ENCODE results near the gene TUB. TPM values are rescaled to one million over a fixed set of nuclear protein-coding genes. Genes with fewer than 3 reads are reported as not detected.

TUB gene
- total and polyA plus RNA-seq, 2 of the 13 experiments (the other 11 are each of a cell fraction or from before 2014, with no cell fraction given) = 4.3 to 5.6 TPM

- Histone ChIP-seq H3K27me3 (ENCODE audit: control insufficient read depth in 1 of 2, insufficient read depth in 2 of 2, low read length in 2 of 2) (peaks cover 0 to 3% of the 10 kb centered on the region in 2 experiments; a peak in 2 of 5 replicates), H3K4me3 (replicated peaks in 1 of 3; ENCODE audit: insufficient read depth in 1 of 3, low read depth in 2 of 3, low read length in 3 of 3) (no peak overlapping the region), H3K4me1 (ENCODE audit: insufficient read depth, low read length) (no peaks in the 10 kb centered on the region), H3K4me2 (ENCODE audit: low read depth, low read length) (no peak overlapping the region), H3K9ac (ENCODE audit: insufficient read depth, low read depth, low read length) (no peak overlapping the region), H3K36me3 (replicated peaks in 1 of 2; ENCODE audit: control insufficient read depth in 1 of 2, insufficient read depth in 2 of 2, low read length in 2 of 2) (no peaks in the 10 kb centered on the region), H3K9me3 (ENCODE audit: low read length) (no peaks in the 10 kb centered on the region), H3K27ac (ENCODE audit: extremely low read length, insufficient read depth, low read length) (no peak overlapping the region), H3K79me2 (ENCODE audit: insufficient read depth, low read length) (no peaks in the 10 kb centered on the region), H4K20me1 (ENCODE audit: insufficient read depth, low read length) (no peaks in the 10 kb centered on the region), H2AFZ (ENCODE audit: low read length) (no peak overlapping the region)
- FAIRE-seq = no peak
- in situ Hi-C loops (cut with HindIII; ENCODE audit: extremely low pct_ligation_motif_present, low pct_unique_long_range_greater_than_20kb) = no loop called here
- no peak; the same call in 2 of the 3 replicates for ATAC-seq
- ChIA-PET POLR2A (no interaction called here), CTCF (ENCODE audit: low intra/inter-chr PET ratio, low total read pairs) (no interaction called here)
- WGBS (ENCODE audit: low lambda C conversion rate) = 36% methylated on average over 9 of the region's 12 CpGs
- BruUV-seq (replicated peaks) = no TSS peak
- intact Hi-C loops (cut with micrococcal nuclease; ENCODE audit: unreplicated experiment) = no loop called here
- DNase-seq (ENCODE audit: low spot score) = no peak
- TF ChIP-seq SCMH1 (CRISPR knock-in tag; IDR thresholded peaks at IDR 0.05; ENCODE audit: borderline replicate concordance) = no peak
- TF ChIP-seq ZFP62 (CRISPR knock-in tag; IDR thresholded peaks at IDR 0.05) = no peak
- TF ChIP-seq JARID2 (CRISPR knock-in tag; IDR thresholded peaks at IDR 0.05; ENCODE audit: insufficient replicate concordance) = no peak
- TF ChIP-seq, protein P1, sequence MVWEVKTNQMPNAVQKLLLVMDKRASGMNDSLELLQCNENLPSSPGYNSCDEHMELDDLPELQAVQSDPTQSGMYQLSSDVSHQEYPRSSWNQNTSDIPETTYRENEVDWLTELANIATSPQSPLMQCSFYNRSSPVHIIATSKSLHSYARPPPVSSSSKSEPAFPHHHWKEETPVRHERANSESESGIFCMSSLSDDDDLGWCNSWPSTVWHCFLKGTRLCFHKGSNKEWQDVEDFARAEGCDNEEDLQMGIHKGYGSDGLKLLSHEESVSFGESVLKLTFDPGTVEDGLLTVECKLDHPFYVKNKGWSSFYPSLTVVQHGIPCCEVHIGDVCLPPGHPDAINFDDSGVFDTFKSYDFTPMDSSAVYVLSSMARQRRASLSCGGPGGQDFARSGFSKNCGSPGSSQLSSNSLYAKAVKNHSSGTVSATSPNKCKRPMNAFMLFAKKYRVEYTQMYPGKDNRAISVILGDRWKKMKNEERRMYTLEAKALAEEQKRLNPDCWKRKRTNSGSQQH (CRISPR knock-in tag; IDR thresholded peaks at IDR 0.05; ENCODE audit: low read depth) = no peak
- no peak for TF ChIP-seq CC2D1A (CRISPR knock-in tag; IDR thresholded peaks at IDR 0.05)
- TF ChIP-seq ZNF891 (CRISPR knock-in tag; IDR thresholded peaks at IDR 0.05) = no peak
- TF ChIP-seq KDM4B (CRISPR knock-in tag; IDR thresholded peaks at IDR 0.05) = no peak
- TF ChIP-seq, protein P2, sequence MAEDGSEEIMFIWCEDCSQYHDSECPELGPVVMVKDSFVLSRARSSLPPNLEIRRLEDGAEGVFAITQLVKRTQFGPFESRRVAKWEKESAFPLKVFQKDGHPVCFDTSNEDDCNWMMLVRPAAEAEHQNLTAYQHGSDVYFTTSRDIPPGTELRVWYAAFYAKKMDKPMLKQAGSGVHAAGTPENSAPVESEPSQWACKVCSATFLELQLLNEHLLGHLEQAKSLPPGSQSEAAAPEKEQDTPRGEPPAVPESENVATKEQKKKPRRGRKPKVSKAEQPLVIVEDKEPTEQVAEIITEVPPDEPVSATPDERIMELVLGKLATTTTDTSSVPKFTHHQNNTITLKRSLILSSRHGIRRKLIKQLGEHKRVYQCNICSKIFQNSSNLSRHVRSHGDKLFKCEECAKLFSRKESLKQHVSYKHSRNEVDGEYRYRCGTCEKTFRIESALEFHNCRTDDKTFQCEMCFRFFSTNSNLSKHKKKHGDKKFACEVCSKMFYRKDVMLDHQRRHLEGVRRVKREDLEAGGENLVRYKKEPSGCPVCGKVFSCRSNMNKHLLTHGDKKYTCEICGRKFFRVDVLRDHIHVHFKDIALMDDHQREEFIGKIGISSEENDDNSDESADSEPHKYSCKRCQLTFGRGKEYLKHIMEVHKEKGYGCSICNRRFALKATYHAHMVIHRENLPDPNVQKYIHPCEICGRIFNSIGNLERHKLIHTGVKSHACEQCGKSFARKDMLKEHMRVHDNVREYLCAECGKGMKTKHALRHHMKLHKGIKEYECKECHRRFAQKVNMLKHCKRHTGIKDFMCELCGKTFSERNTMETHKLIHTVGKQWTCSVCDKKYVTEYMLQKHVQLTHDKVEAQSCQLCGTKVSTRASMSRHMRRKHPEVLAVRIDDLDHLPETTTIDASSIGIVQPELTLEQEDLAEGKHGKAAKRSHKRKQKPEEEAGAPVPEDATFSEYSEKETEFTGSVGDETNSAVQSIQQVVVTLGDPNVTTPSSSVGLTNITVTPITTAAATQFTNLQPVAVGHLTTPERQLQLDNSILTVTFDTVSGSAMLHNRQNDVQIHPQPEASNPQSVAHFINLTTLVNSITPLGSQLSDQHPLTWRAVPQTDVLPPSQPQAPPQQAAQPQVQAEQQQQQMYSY (CRISPR knock-in tag; IDR thresholded peaks at IDR 0.05) = no peak
- no peak for TF ChIP-seq ZNF562 (CRISPR knock-in tag; IDR thresholded peaks at IDR 0.05; ENCODE audit: borderline replicate concordance)
- no peak for TF ChIP-seq MED1 (CRISPR knock-in tag; IDR thresholded peaks at IDR 0.05)
- TF ChIP-seq THAP7 (CRISPR knock-in tag; IDR thresholded peaks at IDR 0.05) = no peak
- TF ChIP-seq MAZ (IDR thresholded peaks at IDR 0.05; ENCODE audit: borderline replicate concordance, low read depth, low read length) = no peak
- no peak for TF ChIP-seq MAZ (CRISPR knock-in tag; IDR thresholded peaks at IDR 0.05; ENCODE audit: low read depth)
- TF ChIP-seq, protein P3, sequence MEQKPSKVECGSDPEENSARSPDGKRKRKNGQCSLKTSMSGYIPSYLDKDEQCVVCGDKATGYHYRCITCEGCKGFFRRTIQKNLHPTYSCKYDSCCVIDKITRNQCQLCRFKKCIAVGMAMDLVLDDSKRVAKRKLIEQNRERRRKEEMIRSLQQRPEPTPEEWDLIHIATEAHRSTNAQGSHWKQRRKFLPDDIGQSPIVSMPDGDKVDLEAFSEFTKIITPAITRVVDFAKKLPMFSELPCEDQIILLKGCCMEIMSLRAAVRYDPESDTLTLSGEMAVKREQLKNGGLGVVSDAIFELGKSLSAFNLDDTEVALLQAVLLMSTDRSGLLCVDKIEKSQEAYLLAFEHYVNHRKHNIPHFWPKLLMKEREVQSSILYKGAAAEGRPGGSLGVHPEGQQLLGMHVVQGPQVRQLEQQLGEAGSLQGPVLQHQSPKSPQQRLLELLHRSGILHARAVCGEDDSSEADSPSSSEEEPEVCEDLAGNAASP (CRISPR knock-in tag; IDR thresholded peaks at IDR 0.05; ENCODE audit: borderline replicate concordance) = no peak
- TF ChIP-seq ZNF776 (CRISPR knock-in tag; IDR thresholded peaks at IDR 0.05) = no peak
- no peak for TF ChIP-seq EHMT2 (IDR thresholded peaks at IDR 0.05; ENCODE audit: borderline replicate concordance, low read depth, low read length)
- no peak for TF ChIP-seq ATAD3A (CRISPR knock-in tag; IDR thresholded peaks at IDR 0.05)
- TF ChIP-seq ZNF530 (CRISPR knock-in tag; IDR thresholded peaks at IDR 0.05; ENCODE audit: low read depth) = no peak
These were observed 42.0 kb upstream of the TUB start for GRCh38 chr11:8038811-8039529.

Data from HepG2 (cell line).